IMR-90 (cell line): ENCODE measurements around the gene CLEC4M. TPM values are rescaled to one million over a fixed set of nuclear protein-coding genes. Genes with fewer than 3 reads are reported as not detected.
A peak's percentile ranks its signal among the peaks of the same experiment; 100 is the strongest.

Experiments
- ATAC-seq: fragments of 200-7000 bp; cut with Tn5 transposase; 2 replicates; pipeline ENCODE4 v1.9.1; 2020; ENCODE audit warnings: low read depth, mild to moderate bottlenecking, moderate library complexity
- BruUV-seq: library from RNA; stranded (reverse); fragments of 400-500 nt; replicated peaks from 2 replicates; lab custom pipeline; 2021; lab: Mats Ljungman, UMichigan
- CTCF ChIA-PET: fragments of 300-600 bp; formaldehyde crosslinking; extraction: SDS; loops from one replicate; lab custom pipeline; 2021; ENCODE audit warnings: antibody characterized with exemption; lab: Yijun Ruan, JAX
- POLR2A ChIA-PET: fragments of 300-600 bp; sonication (Branson Sonifier 250); formaldehyde crosslinking; loops from one replicate; lab custom pipeline; 2022; ENCODE audit warnings: antibody characterized with exemption; ENCODE audit not compliant: unreplicated experiment; lab: Charles Lee
- DNase-seq: peaks from one replicate; pipeline ENCODE4 v3.0.0; 2013
- H2AFZ ChIP-seq: replicated peaks from 2 replicates; pipeline ENCODE3; 2013; ENCODE audit warnings: low read length, mild to moderate bottlenecking; ENCODE audit not compliant: poor library complexity
- H2AK5ac ChIP-seq: 2 replicates; pipeline ENCODE4 v1.6.1; 2013; ENCODE audit warnings: low read depth, low read length, inconsistent platforms
- H2AK9ac ChIP-seq: replicated peaks from 2 replicates; pipeline ENCODE3; 2013; ENCODE audit warnings: mild to moderate bottlenecking, low read depth, low read length, moderate library complexity; ENCODE audit not compliant: poor library complexity
- H2BK120ac ChIP-seq: 2 replicates; pipeline ENCODE4 v1.6.1; 2013; ENCODE audit warnings: low read depth, low read length, inconsistent platforms
- H2BK15ac ChIP-seq: 3 replicates; pipeline ENCODE4 v1.6.1; 2013; ENCODE audit warnings: low read depth, low read length, inconsistent platforms
- H2BK20ac ChIP-seq: 2 replicates; pipeline ENCODE4 v1.6.1; 2013; ENCODE audit warnings: low read depth, mild to moderate bottlenecking, inconsistent platforms, low read length, moderate library complexity
- H2BK5ac ChIP-seq: 2 replicates; pipeline ENCODE4 v1.6.1; 2013; ENCODE audit warnings: mild to moderate bottlenecking, low read depth, low read length, inconsistent platforms; ENCODE audit not compliant: poor library complexity, severe bottlenecking
- H3K14ac ChIP-seq: replicated peaks from 2 replicates; pipeline ENCODE4 v1.6.1; 2013; ENCODE audit warnings: low read depth, low read length, inconsistent platforms
- H3K18ac ChIP-seq: 2 replicates; pipeline ENCODE4 v1.6.1; 2013; ENCODE audit warnings: low read depth, low read length, control low read depth
- H3K23ac ChIP-seq: 2 replicates; pipeline ENCODE4 v1.6.1; 2013; ENCODE audit warnings: low read depth, low read length, inconsistent platforms
- H3K27ac ChIP-seq: 2 replicates; pipeline ENCODE4 v1.5.1; 2013; ENCODE audit warnings: mild to moderate bottlenecking, control low read depth, low read length; ENCODE audit not compliant: insufficient read depth
- H3K27me3 ChIP-seq: 2 replicates; pipeline ENCODE4 v1.6.1; 2013; ENCODE audit warnings: low read length; ENCODE audit not compliant: control insufficient read depth, insufficient read depth
- H3K36me3 ChIP-seq: 2 replicates; pipeline ENCODE4 v1.6.1; 2013; ENCODE audit warnings: low read length, mixed read lengths; ENCODE audit not compliant: control insufficient read depth, insufficient read depth
- H3K4ac ChIP-seq: 2 replicates; pipeline ENCODE4 v1.6.1; 2013; ENCODE audit warnings: low read depth, low read length, inconsistent platforms
- H3K4me1 ChIP-seq: 2 replicates; pipeline ENCODE4 v1.6.1; 2013; ENCODE audit warnings: low read length, mixed read lengths; ENCODE audit not compliant: control insufficient read depth, insufficient read depth
- H3K4me2 ChIP-seq: 2 replicates; pipeline ENCODE4 v1.6.1; 2013; ENCODE audit warnings: low read depth, mild to moderate bottlenecking, control low read depth, low read length, moderate library complexity
- H3K4me3 ChIP-seq: 2 replicates; pipeline ENCODE4 v1.5.1; 2013; ENCODE audit warnings: low read depth, mild to moderate bottlenecking, control low read depth, low read length, moderate library complexity; ENCODE audit not compliant: insufficient read depth
- H3K56ac ChIP-seq: 2 replicates; pipeline ENCODE4 v1.6.1; 2013; ENCODE audit warnings: low read length, inconsistent platforms; ENCODE audit not compliant: insufficient read depth; ENCODE audit errors: extremely low read depth
- H3K79me1 ChIP-seq, 2 experiments: 2 replicates each; pipeline ENCODE4 v1.6.1; 2013; ENCODE audit warnings: low read length in 2 of 2, inconsistent platforms in 1 of 2, low read depth in 1 of 2
- H3K9ac ChIP-seq: 2 replicates; pipeline ENCODE4 v1.6.1; 2013; ENCODE audit warnings: low read depth, low read length, control low read depth
- H3K9me1 ChIP-seq: 2 replicates; pipeline ENCODE4 v1.6.1; 2013; ENCODE audit warnings: low read length, inconsistent platforms; ENCODE audit not compliant: insufficient read depth
- H3K9me3 ChIP-seq: 2 replicates; pipeline ENCODE4 v1.6.1; 2013; ENCODE audit warnings: low read length; ENCODE audit not compliant: control insufficient read depth, insufficient read depth
- H4K20me1 ChIP-seq: 2 replicates; pipeline ENCODE4 v1.6.1; 2013; ENCODE audit warnings: low read length, inconsistent platforms; ENCODE audit not compliant: insufficient read depth
- H4K5ac ChIP-seq: 2 replicates; pipeline ENCODE4 v1.6.1; 2013; ENCODE audit warnings: mild to moderate bottlenecking, low read depth, low read length, control low read depth
- H4K8ac ChIP-seq, 2 experiments: 2 replicates each; pipeline ENCODE4 v1.6.1; 2013; ENCODE audit warnings: low read depth in 2 of 2, low read length in 2 of 2, control low read depth in 1 of 2, inconsistent platforms in 1 of 2
- H4K91ac ChIP-seq: 2 replicates; pipeline ENCODE4 v1.6.1; 2013; ENCODE audit warnings: low read depth, low read length, inconsistent platforms; ENCODE audit not compliant: insufficient read depth
- BHLHE40 ChIP-seq: fragments of 150-350 bp; IDR thresholded peaks from 2 replicates; pipeline ENCODE4 v1.6.1; 2016; ENCODE audit warnings: mild to moderate bottlenecking, low read depth, low read length
- CHD1 ChIP-seq: IDR thresholded peaks from 2 replicates; pipeline ENCODE4 v1.6.1; 2012; ENCODE audit warnings: low read depth, low read length, improper control_type of control experiment
- CTCF ChIP-seq: conservative IDR thresholded peaks from 2 replicates; pipeline ENCODE4 v1.5.1; 2012; ENCODE audit warnings: mild to moderate bottlenecking, low read depth, low read length, improper control_type of control experiment
- MAFK ChIP-seq: IDR thresholded peaks from 2 replicates; pipeline ENCODE4 v1.6.1; 2012; ENCODE audit warnings: low read depth, low read length, improper control_type of control experiment
- POLR2A ChIP-seq: IDR thresholded peaks from 2 replicates; pipeline ENCODE4 v1.6.1; 2012; ENCODE audit warnings: mild to moderate bottlenecking, low read depth, low read length
- RCOR1 ChIP-seq: IDR thresholded peaks from 2 replicates; pipeline ENCODE4 v1.6.1; 2012; ENCODE audit warnings: mild to moderate bottlenecking, low read length, improper control_type of control experiment; ENCODE audit not compliant: insufficient replicate concordance
- RFX5 ChIP-seq: IDR thresholded peaks from 2 replicates; pipeline ENCODE4 v1.8.0; 2012; ENCODE audit warnings: low read depth, mild to moderate bottlenecking, low read length, moderate library complexity
- WGBS, 2 experiments: methylation state at CpG; one replicate each; pipeline versions ENCODE4 v1.1.5 to v1.1.7; 2013; ENCODE audit warnings: missing lambda C conversion rate in 2 of 2; ENCODE audit not compliant: insufficient read length in 1 of 2; ENCODE audit errors: extremely low coverage in 2 of 2; 5-methylcytosine and 5-hydroxymethylcytosine counted together
- dilution Hi-C: fragments of 300-500 bp; cut with HindIII; formaldehyde crosslinking; loops from one replicate; pipeline ENCODE4 v1.14.3; 2018; ENCODE audit warnings: low sequenced_read_pairs; ENCODE audit not compliant: unreplicated experiment
- in situ Hi-C: fragments of 300-500 bp; cut with MboI; formaldehyde crosslinking; loops from 3 replicates; pipeline ENCODE4 v1.14.3; 2019; ENCODE audit warnings: low sequenced_read_pairs, inconsistent platforms, mixed read lengths
- intact Hi-C: fragments of 100-400 bp; cut with micrococcal nuclease; formaldehyde crosslinking; loops from 2 replicates; pipeline ENCODE4 v1.10.0; 2022
- polyA plus RNA-seq, 3 experiments: library from polyadenylated mRNA; depleted of rRNA; stranded (reverse); fragments of >200 nt; gene quantifications; 2 replicates each; pipeline ENCODE4 v1.2.3, GENCODE V29; 2012; ENCODE audit warnings: low replicate concordance in 1 of 3
- total RNA-seq: library from RNA; depleted of rRNA; stranded (reverse); fragments of >200 nt; gene quantifications from 2 replicates; pipeline ENCODE4 v1.2.3, GENCODE V29; 2012

Gene CLEC4M
- total and polyA plus RNA-seq, 2 of the 4 experiments (the other 2 are of a cell fraction): not detected

- Histone ChIP-seq H4K8ac (no peak overlapping the region), H2AFZ (no peak overlapping the region), H3K4me2 (no peak overlapping the region), H3K79me1 (no peaks in the 10 kb centered on the region), H3K27ac (no peak overlapping the region), H4K5ac (no peak overlapping the region), H2AK5ac (no peak overlapping the region), H3K4me3 (no peak overlapping the region), H4K20me1 (no peaks in the 10 kb centered on the region), H2BK5ac (no peak overlapping the region), H3K27me3 (peaks cover 17% of the 10 kb centered on the region), H2BK20ac (no peak overlapping the region), H2AK9ac (peak overlapping the region; percentile 70), H2BK120ac (no peak overlapping the region), H3K36me3 (no peaks in the 10 kb centered on the region), H3K18ac (no peak overlapping the region), H3K23ac (no peak overlapping the region), H3K4me1 (no peaks in the 10 kb centered on the region), H3K4ac (no peak overlapping the region), H3K9ac (no peak overlapping the region), H3K9me3 (no peaks in the 10 kb centered on the region), H2BK15ac (no peak overlapping the region), H4K91ac (no peak overlapping the region), H3K56ac (no peak overlapping the region), H3K9me1 (no peaks in the 10 kb centered on the region), H3K14ac (no peak overlapping the region)
- DNase-seq (no peak), ATAC-seq (no peak)
- in situ Hi-C loops: no loop called here
- TF ChIP-seq RCOR1 (no peak), MAFK (no peak), RFX5 (no peak), CHD1 (no peak), POLR2A (no peak), CTCF (no peak), BHLHE40 (no peak)
- no CpG with 5 or more reads among the region's 5 CpGs for WGBS, 2 experiments
- ChIA-PET CTCF (no interaction called here), POLR2A (no interaction called here)
- intact Hi-C loops: loop anchor here (5.0 kb wide), 1 partner anchor 35 kb away; no protein-coding TSS in a partner anchor
- BruUV-seq: no TSS peak
- dilution Hi-C loops: no loop called here
Measured at GRCh38 chr19:7722231-7722651, 40.8 kb upstream of the CLEC4M start.
